HUES64 (cell line): Measurements from ENCODE around the gene MTX3.

Experiments
- H3K27ac ChIP-seq: 2 replicates; pipeline ENCODE4 v1.7.0; 2013; ENCODE audit warnings: low read depth, low read length, inconsistent platforms
- H3K27me3 ChIP-seq: 2 replicates; pipeline ENCODE4 v1.6.1; 2013; ENCODE audit warnings: mild to moderate bottlenecking, low read length; ENCODE audit not compliant: insufficient read depth
- H3K36me3 ChIP-seq: 2 replicates; pipeline ENCODE4 v1.6.1; 2013; ENCODE audit warnings: mild to moderate bottlenecking, low read length; ENCODE audit not compliant: insufficient read depth
- H3K4me1 ChIP-seq: 2 replicates; pipeline ENCODE4 v1.6.1; 2013; ENCODE audit warnings: mild to moderate bottlenecking, low read length, moderate library complexity; ENCODE audit not compliant: insufficient read depth
- H3K4me3 ChIP-seq: 2 replicates; pipeline ENCODE4 v1.5.1; 2013; ENCODE audit warnings: mild to moderate bottlenecking, low read length, moderate library complexity
- H3K9ac ChIP-seq: 2 replicates; pipeline ENCODE4 v1.6.1; 2013; ENCODE audit warnings: mild to moderate bottlenecking, low read depth, low read length
- H3K9me3 ChIP-seq: 2 replicates; pipeline ENCODE4 v1.6.1; 2013; ENCODE audit warnings: low read depth, low read length; ENCODE audit not compliant: insufficient read depth
- WGBS: fragments of 150-250, 120-280 bp; methylation state at CpG from one replicate; pipeline ENCODE4 v1.1.7; 2013; ENCODE audit warnings: missing lambda C conversion rate; 5-methylcytosine and 5-hydroxymethylcytosine counted together

MTX3 gene

DNA sequence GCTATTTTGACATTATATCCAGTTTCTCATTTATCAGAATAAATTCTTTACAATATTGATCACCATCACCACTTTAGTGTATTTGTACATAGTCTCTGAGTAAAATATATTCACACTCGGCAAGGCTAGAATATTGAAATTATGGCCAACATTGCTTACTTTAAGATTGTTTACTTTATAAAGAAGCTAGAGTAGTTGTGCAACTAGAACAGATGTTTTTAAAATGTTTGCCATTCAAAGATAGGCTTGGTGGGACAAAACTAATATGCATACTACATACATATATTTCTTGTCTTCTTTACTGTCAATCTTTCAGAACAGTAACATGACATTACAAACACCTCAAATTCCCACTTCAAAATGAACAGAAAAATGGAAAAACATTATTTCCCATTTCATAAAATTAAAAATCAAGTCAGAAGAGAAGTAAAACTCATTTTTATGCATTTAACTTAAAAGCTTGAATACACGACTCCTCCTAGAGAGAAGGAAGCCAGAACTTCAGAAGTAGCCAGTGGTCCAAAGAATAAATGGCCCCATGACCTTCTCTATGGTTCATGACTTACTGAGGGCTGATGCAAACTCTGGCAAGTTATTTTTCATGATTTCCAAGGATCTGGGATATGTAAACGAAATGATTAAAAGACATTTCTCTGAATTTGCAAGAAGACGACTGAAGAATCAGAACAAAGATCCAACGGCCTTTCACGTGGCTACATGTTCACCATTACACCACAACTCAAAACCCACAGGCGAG lies 14.1 kb downstream of the MTX3 start:
- no peak overlapping the region for H3K4me3 ChIP-seq
- no peaks in the 10 kb centered on the region for H3K27me3 ChIP-seq
- H3K27ac ChIP-seq: no peak overlapping the region
- no peak overlapping the region for H3K9ac ChIP-seq
- H3K4me1 ChIP-seq: peaks cover 25% of the 10 kb centered on the region; the same call in 1 of the 2 replicates
- no peaks in the 10 kb centered on the region for H3K9me3 ChIP-seq
- peaks cover 64% of the 10 kb centered on the region for H3K36me3 ChIP-seq
- WGBS: 94% methylated on average over 6 of the region's 7 CpGs

DNA sequence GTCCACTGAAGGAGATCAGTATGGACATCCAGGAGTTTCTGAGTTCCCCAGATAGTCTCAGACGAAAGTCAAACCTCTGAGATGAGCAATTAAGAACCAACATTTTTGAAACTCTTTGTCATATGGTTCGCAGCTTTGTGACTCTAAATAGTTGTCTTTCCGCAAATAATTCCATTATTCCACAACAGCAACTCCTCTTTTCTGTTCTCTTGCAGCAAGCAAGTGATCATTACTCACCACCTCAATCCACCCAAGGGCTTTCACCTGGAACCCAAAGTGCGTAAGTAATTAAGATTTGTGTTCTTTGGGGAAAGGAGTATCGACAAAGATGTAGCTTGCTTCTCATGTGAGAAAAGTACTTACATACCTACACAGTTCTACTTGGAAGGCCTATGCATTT lies 15.6 kb downstream of the MTX3 start:
- peaks cover 50% of the 10 kb centered on the region for H3K36me3 ChIP-seq
- WGBS: 90% methylated on average over 3 of the region's 5 CpGs
- H3K9ac ChIP-seq: no peak overlapping the region
- no peak overlapping the region for H3K4me3 ChIP-seq
- no peaks in the 10 kb centered on the region for H3K9me3 ChIP-seq
- H3K4me1 ChIP-seq: peaks cover 25% of the 10 kb centered on the region; the same call in 1 of the 2 replicates
- no peaks in the 10 kb centered on the region for H3K27me3 ChIP-seq
- H3K27ac ChIP-seq: peak overlapping the region; percentile 14; the same call in 1 of the 2 replicates

DNA sequence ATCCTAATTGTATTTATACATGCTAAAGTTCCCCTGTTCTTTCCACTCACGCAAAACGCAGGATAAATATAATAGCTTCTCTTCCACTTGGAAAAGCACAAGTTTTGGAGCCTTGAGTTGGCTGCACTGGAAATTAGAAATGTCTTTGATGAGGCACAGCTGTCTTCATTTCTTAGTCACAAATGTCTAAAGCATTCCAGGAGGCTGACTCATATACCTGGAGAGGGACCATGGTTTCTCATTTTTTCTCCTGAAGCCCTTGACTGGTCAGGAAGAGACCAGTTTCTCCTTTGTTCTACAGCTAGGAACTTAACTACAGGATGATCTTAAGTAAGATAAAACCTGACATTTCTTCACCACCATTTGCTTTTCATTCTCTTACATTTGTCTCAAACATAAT lies 16.2 kb downstream of the MTX3 start:
- Histone ChIP-seq H3K36me3 (peaks cover 45% of the 10 kb centered on the region), H3K9me3 (no peaks in the 10 kb centered on the region), H3K4me3 (no peak overlapping the region), H3K4me1 (peaks cover 25% of the 10 kb centered on the region; the same call in 1 of the 2 replicates), H3K27ac (peak overlapping the region; percentile 14; the same call in 1 of the 2 replicates), H3K27me3 (no peaks in the 10 kb centered on the region), H3K9ac (no peak overlapping the region)
- WGBS: 88% methylated on average over 2 of the region's 2 CpGs

DNA sequence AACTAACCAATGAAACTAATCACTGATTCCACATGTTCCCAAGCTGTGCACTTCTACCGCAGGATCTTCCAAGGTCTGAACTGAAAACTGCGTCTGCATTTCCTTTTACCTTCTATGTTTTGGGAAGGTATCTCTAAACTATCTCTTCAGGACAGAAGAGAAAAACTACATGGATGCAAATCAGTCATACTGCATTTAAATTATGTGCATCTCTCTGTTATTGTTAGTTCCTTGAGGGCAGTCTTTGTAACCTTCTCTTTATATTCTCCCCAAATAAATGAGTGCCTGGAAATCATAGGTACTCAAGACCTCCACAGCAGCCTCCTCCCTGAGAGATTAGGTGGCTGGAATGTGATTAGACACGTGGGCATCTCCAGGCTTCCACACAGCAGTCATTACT lies 17.1 kb downstream of the MTX3 start:
- peaks cover 36% of the 10 kb centered on the region for H3K36me3 ChIP-seq
- no peaks in the 10 kb centered on the region for H3K9me3 ChIP-seq
- no peaks in the 10 kb centered on the region for H3K27me3 ChIP-seq
- 82% methylated on average over 3 of the region's 3 CpGs for WGBS
- no peak overlapping the region for H3K9ac ChIP-seq
- no peak overlapping the region for H3K27ac ChIP-seq
- H3K4me3 ChIP-seq: no peak overlapping the region
- peaks cover 25% of the 10 kb centered on the region; the same call in 1 of the 2 replicates for H3K4me1 ChIP-seq

- Histone ChIP-seq H3K9ac (no peak overlapping the region), H3K36me3 (peaks cover 31% of the 10 kb centered on the region), H3K27ac (no peak overlapping the region), H3K4me3 (no peak overlapping the region), H3K4me1 (peaks cover 25% of the 10 kb centered on the region; the same call in 1 of the 2 replicates), H3K27me3 (no peaks in the 10 kb centered on the region), H3K9me3 (no peaks in the 10 kb centered on the region)
- WGBS: 82% methylated on average over 3 of the region's 3 CpGs
Observed at GRCh38 chr5:79973511-79973910, 17.6 kb downstream of the MTX3 start.

- no peak overlapping the region for H3K4me3 ChIP-seq
- H3K27ac ChIP-seq: no peak overlapping the region
- no peaks in the 10 kb centered on the region for H3K9me3 ChIP-seq
- H3K27me3 ChIP-seq: no peaks in the 10 kb centered on the region
- H3K4me1 ChIP-seq: peaks cover 25% of the 10 kb centered on the region; the same call in 1 of the 2 replicates
- peaks cover 9% of the 10 kb centered on the region for H3K36me3 ChIP-seq
- whole genome bisulfite sequencing: 93% methylated on average over 4 of the region's 4 CpGs
- H3K9ac ChIP-seq: no peak overlapping the region
Observed at GRCh38 chr5:79971156-79971555, 19.9 kb downstream of the MTX3 start.

DNA sequence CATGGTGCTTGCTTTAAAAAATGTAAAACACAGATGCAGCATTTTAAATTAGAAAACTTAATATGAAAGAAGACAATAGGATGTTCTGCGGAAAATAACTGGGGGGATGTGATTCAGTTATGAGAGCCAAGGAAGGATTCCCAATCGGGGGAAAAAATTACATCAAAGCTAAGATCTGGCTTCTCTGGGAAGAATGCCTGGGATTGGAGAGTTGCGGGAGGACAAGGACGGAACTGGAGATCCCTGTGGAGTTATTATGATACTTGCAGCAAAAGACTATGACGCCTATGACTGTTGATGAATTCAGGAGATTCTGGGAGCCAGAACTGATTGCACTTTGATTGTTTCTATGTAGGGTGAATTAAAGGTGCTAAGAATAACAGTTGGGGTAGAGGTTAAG lies 24.6 kb downstream of the MTX3 start:
- H3K9me3 ChIP-seq: no peaks in the 10 kb centered on the region
- H3K4me3 ChIP-seq: no peak overlapping the region
- H3K27me3 ChIP-seq: no peaks in the 10 kb centered on the region
- no peaks in the 10 kb centered on the region for H3K36me3 ChIP-seq
- peaks cover 7% of the 10 kb centered on the region; the same call in 1 of the 2 replicates for H3K4me1 ChIP-seq
- 93% methylated on average over 5 of the region's 5 CpGs for WGBS
- no peak overlapping the region for H3K9ac ChIP-seq
- no peak overlapping the region for H3K27ac ChIP-seq

DNA sequence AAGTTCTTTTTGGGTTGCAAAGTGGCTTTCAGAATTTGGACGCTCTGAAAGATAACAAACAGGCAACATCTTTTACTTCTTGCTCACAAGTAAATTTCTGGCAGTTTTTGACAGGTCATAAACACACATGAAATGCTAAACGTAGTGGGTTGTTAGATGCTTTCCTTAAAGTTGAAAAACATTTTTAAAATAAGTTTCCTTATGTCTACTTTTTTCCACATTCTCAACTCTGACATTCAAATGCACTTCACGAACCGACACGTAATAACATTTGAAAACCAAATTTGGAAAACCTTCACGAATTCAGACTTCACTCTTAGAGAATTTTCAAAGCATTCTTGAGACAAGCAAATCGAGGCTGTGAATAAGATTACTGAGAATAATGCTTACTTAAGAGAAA lies 26.9 kb downstream of the MTX3 start:
- Histone ChIP-seq H3K27ac (no peak overlapping the region), H3K4me1 (peaks cover 7% of the 10 kb centered on the region; the same call in 1 of the 2 replicates), H3K9me3 (no peaks in the 10 kb centered on the region), H3K9ac (no peak overlapping the region), H3K4me3 (no peak overlapping the region), H3K36me3 (no peaks in the 10 kb centered on the region), H3K27me3 (no peaks in the 10 kb centered on the region)
- 87% methylated on average over 6 of the region's 7 CpGs for WGBS

DNA sequence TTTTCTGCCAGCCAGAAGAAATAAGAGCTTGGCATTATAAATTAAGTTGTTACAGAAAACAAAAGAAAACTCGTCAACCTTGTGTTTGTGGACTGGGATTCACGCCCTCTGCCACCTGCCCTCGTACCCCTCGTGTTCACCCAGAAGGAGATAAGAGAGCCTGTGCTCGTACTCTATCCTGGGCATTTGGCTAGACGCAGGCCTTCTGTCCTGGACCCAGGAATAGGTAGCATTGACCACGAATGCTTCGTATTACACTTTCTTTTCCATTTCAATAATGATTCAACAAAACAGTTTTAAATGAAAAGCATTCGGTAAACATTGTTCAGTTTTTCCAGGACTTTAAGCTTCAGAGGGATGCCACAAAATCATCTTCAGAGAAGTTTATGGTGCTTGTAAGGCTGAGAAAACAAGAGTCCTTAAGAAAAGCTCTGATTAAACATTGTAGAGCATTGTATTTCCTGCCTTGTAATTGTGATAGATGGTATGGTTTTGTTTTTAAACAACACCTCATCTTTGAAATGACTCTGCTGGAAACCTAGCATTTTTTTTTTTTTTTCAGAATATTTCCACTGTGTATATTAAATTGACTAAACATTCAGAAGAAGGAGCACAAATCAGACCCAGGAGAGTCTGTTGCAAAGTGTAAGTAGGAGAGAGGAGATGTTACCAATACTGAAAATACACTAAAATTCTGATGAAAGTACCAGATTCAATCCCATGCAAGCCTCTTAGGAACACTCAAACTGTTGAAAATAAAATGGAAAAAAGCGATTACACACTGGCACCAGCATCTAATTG lies 27.6 kb downstream of the MTX3 start:
- no peaks in the 10 kb centered on the region for H3K27me3 ChIP-seq
- no peak overlapping the region for H3K4me3 ChIP-seq
- H3K36me3 ChIP-seq: no peaks in the 10 kb centered on the region
- no peak overlapping the region for H3K27ac ChIP-seq
- H3K4me1 ChIP-seq: peaks cover 7% of the 10 kb centered on the region; the same call in 1 of the 2 replicates
- 90% methylated on average over 10 of the region's 10 CpGs for WGBS
- no peak overlapping the region for H3K9ac ChIP-seq
- H3K9me3 ChIP-seq: peaks cover 5% of the 10 kb centered on the region; the same call in 1 of the 2 replicates

DNA sequence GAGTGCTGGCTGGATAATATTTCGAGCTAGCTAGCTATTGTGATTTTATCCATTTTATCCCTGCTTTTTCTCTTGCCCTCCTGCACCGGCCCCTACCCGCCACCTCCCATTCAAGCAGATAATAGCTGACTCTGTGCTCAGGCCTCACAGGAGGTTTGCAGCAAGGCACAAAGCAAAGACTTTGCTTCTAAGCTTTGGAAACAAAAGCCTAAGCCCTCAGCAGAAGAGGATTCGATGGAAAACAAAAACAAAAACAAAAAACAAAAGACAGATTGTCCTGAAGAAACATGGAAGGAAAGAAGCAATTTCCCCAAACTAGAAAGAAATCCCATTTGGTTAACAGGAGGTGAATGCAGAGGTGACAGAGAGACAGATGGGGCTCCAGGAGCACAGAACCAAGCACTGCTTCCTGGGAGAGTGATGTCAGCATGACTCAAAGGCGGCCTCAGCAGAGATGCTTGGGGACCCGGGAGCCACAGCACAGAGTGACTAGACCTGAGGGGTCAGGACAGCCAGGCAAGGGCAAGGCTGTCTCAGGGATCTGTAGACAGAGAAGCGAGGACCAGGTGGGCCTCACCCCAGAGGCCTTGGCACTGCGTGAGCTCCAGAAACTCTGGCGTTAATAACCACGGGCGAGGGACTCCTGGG lies 28.4 kb downstream of the MTX3 start:
- no peaks in the 10 kb centered on the region for H3K36me3 ChIP-seq
- H3K9ac ChIP-seq: no peak overlapping the region
- peaks cover 7% of the 10 kb centered on the region; the same call in 1 of the 2 replicates for H3K4me1 ChIP-seq
- no peaks in the 10 kb centered on the region for H3K27me3 ChIP-seq
- no peak overlapping the region for H3K4me3 ChIP-seq
- no peak overlapping the region for H3K27ac ChIP-seq
- WGBS: 89% methylated on average over 11 of the region's 11 CpGs
- peaks cover 6% of the 10 kb centered on the region; the same call in 1 of the 2 replicates for H3K9me3 ChIP-seq
